COLO668 (cell line): Measurements from ENCODE around the gene VRK2.
A peak's percentile ranks its signal among the peaks of the same experiment; 100 is the strongest.

Experiments
- DNase-seq: peaks from one replicate; lab custom pipeline; 2025; ENCODE audit not compliant: unreplicated experiment; lab: John Stamatoyannopoulos, UW

Gene VRK2

GRCh38 chr2:58046585-58047372 lies at the start of gene VRK2:
TSS of gene VRK2 (plus strand) at chr2:58046806. CDS start at chr2:58048832, 2,026 bp downstream.
- DNase-seq: peak; percentile 96

GRCh38 chr2:58006256-58006951 lies 40.2 kb upstream of the VRK2 start:
- DNase-seq: no peak

GRCh38 chr2:58006952-58007284 lies 39.7 kb upstream of the VRK2 start:
- no peak for DNase-seq

GRCh38 chr2:58010599-58010998 lies 36.0 kb upstream of the VRK2 start:
- DNase-seq: no peak

DNA sequence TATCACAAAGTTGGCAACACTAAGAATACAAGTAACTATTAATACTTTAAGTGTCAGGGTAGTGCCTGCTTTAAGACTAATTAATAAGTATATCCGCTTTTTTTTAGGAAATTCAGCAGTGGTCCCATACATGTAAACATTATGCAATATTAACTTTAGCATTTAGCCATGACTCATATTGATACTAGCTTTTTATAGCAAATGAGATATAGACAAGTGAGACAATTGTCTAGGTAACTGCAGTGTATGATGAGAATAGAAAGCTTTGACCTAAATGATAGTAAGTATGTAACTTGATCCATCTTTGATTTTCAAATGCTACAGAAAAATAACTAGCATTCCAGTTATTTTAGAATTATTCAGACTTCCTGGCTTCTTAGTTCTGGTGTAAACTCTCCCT lies 27.4 kb upstream of the VRK2 start:
- DNase-seq: no peak

DNA sequence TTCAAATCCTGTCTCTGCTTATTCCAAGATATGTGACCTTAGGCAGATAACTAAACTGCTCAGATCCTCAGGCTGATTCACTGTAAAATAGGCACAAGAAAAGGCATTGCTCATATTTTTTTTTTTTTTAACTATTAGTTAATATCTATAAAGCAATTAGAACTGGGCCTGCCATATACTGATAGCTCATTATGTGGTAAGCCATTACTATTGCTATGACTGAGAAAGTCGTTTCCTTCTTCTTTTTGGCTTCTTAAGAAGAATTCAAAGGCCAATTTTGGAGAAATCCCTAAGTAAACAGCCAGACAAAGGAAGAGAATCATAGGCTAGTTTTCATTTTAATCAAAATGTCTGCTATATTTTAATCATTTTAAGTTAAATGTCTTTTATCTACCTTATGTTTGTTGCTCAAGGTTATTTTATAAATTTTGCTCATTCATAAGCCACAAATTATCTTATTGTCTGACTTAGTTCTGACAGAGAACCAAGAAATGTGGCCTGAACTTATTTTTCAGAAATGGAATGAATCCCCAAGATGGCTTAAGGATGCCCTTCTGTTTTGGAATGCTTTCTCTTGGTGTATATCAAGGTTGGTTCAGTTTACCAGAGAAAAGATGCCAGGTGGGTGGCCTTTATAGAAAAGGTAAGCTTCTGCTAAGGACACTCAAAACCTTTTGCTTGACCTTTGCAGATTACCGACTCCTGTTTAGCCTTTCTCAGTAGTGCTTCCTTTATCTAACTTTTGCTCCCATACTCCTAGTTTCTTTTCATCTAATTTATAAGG lies 21.3 kb upstream of the VRK2 start:
- DNase-seq: no peak

GRCh38 chr2:58027029-58027428 lies 19.6 kb upstream of the VRK2 start:
- DNase-seq: no peak

DNA sequence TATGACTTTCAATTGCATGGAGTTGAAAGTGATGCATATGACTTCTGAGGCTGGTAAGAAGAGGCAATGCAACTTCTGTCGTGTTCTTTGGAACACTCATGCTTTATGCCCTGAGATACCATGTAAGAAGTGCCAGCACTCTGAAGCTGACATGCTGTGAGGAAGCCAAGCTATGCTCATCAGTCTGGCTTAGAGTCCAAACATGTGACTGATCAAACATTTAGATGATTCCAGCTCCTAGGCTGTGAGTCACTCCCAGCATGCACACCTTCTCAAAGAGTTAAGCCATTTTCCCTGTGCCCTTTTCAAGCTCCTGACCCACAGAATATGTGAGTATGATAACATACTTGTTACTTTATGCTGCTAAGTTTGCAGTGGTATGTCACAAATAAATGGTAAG lies 15.8 kb upstream of the VRK2 start:
- DNase-seq: no peak

- no peak for DNase-seq
Observed at GRCh38 chr2:58032016-58032763, 14.4 kb upstream of the VRK2 start.

- DNase-seq: no peak
Observed at GRCh38 chr2:58032764-58033080, 13.9 kb upstream of the VRK2 start.

GRCh38 chr2:58033530-58033929 lies 13.1 kb upstream of the VRK2 start:
- no peak for DNase-seq

- DNase-seq: no peak
Observed at GRCh38 chr2:58035352-58035751, 11.3 kb upstream of the VRK2 start.

DNA sequence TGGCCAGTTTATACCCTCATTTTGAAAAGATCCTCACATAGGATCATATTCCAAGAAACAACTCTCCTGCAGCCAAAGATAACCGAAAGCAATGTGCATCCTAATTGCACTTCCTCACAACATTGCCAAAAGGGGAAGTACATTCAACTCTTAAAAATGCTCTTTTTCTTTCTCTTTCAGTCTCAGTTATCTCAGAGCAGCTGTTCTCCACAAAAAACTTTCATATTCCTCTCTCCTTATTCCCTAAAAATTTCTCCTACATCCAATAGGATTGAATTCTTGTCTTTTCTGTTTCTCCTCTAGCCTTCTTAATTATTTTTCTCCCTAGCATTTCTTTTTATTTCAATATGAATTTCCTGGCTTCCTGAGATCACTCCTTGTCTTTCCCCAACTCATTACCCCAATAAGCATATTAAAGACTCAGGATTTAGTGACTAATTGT lies 7.4 kb upstream of the VRK2 start:
- no peak for DNase-seq

DNA sequence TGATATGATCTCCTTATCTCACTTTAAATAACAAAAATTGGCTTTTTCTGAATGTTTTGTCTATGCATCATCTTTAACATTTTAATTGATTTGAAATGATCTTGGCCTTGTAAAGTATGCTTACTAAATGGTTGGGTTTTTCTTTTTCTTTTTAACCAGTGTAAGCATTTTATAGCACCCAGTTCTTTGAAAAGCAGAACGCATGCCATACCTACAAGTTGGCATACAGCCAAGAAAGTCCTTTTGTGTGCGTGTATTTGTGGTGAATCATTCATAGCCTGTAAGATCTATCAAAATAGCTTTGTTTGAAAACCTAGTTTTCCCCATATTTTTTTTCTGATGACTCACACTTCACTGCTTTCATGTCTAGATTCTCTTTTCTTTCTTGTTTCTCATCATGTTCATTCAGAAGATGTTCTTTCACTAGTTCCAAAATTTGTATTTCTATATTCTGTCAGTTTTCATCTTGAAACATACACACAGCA lies 4.1 kb upstream of the VRK2 start:
- peak; percentile 46 for DNase-seq

- DNase-seq: no peak
Observed at GRCh38 chr2:58044145-58044544, 2.5 kb upstream of the VRK2 start.

DNA sequence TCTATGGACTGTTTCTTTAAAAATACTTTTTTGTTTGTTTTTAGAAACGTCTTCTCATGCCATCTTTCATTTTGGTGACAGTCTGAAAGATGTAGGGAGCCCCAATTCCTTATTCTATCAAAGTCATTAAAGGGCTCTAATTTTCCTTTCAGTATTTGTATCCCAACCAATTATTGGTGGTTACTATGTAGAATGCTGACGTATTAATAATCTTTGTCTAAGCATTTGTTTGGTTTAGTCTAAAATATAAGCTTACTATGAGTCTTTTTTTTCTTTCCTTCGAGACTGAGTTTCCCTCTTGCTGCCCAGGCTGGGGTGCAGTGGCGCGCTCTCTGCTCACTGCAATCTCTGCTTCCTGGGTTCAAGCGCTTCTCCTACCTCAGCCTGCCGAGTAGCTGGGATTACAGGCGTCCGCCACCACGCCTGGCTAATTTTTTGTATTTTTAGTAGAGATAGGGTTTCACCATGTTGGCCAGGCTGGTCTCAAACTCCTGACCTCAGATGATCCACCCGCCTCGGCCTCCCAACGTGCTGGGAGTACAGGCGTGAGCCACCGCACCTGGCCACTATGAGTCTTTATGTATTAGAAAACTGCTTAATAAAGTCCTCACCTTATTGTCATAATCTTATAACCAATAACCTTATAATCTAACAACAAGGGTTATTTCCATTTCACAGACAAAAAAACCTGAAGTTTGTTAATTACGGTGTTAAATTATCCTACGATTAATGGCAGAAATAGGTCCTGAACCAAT lies 849 bp upstream of the VRK2 start:
- DNase-seq: no peak

GRCh38 chr2:58046335-58046584 lies 346 bp upstream of the VRK2 start:
- DNase-seq: no peak

DNA sequence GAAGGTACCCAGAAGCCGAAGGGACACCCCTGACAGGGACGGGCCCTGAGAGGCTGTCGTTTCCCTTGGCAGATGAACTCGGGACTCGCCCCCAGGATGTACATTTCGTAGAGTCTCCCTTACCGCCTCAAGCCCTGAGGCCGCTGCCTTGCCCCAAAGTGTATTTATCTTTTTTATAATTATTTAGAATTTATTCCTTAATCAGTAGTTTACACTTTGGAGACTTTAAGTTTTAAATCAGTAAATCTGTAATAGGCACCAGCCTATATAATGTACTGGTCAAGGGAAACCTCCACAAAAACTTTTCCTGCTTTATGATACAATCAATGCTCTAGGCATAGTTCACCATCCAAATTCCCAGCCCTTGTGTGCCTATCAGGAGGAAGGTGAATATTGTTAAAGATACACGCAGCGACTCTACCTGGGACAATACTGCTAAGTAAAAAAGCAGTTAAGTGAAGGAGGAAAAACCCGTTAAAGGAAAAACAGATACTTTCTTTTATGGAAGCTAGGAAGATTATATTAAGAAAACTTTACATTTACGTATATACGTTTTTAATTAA lies 848 bp downstream of the VRK2 start:
- DNase-seq: no peak

DNA sequence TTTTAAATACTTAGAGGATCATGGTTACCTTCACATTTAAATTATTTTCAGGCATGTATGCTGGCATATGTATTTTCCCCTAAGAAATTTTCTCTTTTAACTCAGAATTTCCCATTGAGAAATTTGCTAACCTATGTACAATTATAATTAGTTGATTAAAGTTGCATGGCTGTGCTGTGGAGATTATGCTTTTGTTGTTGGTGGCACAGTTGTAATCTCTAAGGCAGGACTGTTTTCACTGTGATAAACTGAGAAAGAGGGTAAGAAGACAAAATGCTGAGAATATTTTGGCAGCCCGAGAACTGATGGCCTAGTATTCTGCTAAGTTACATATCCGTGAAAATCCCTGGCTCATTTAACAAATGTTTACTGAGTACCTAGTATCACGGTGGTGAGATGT lies 1.4 kb downstream of the VRK2 start:
- DNase-seq: no peak

DNA sequence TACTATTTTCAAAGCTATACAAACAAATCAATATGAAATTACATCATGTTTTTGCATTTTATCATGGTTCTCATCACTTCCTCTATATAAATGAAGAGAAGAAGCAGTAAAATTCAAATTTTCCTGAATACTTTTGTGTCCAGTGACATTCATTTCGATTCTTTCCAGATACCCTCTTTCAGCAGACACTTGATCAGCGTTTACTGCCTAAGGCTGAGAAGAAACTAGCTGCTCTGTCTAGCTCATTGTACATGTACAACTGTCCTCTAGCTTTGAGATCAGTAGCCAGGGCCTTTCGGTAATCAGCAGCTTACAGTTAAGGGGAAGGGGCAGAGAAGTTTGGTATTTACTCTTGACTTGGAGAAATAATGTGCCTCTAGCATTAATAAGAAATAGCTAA lies 4.8 kb downstream of the VRK2 start:
- no peak for DNase-seq
